HG03460 (cell line): ENCODE data around the gene TMEM222.
"Not testable (repeated sequence)": the region's sequence is repeated elsewhere in the genome, so short reads cannot be mapped to it uniquely, and the experiment has no call there.

ENCODE experiments used
- ATAC-seq: cut with Tn5 transposase; IDR thresholded peaks from one replicate; pipeline ENCODE4 v1.9.1; 2021; ENCODE audit not compliant: unreplicated experiment

The TMEM222 gene

GRCh38 chr1:27321813-27322568 is at the start of gene TMEM222:
TSS of gene TMEM222 (plus strand) at chr1:27322163. CDS start at chr1:27322198, 35 bp downstream.
- peak; percentile 92 for ATAC-seq

GRCh38 chr1:27274204-27274603 is 47.8 kb upstream of the TMEM222 start:
- ATAC-seq: no peak

- ATAC-seq: no peak
Observed at GRCh38 chr1:27275696-27276095, 46.3 kb upstream of the TMEM222 start.

GRCh38 chr1:27284425-27285273 is 37.3 kb upstream of the TMEM222 start:
- ATAC-seq: no peak

GRCh38 chr1:27285274-27285660 is 36.7 kb upstream of the TMEM222 start:
- ATAC-seq: no peak

- not testable (repeated sequence) for ATAC-seq
Observed at GRCh38 chr1:27285821-27286220, 36.1 kb upstream of the TMEM222 start.

GRCh38 chr1:27289125-27289524 is 32.8 kb upstream of the TMEM222 start:
- ATAC-seq: not testable (repeated sequence)

GRCh38 chr1:27290581-27290980 is 31.4 kb upstream of the TMEM222 start:
- ATAC-seq: no peak

GRCh38 chr1:27292106-27292505 is 29.9 kb upstream of the TMEM222 start:
- no peak for ATAC-seq

- ATAC-seq: no peak
Observed at GRCh38 chr1:27293915-27294314, 28.0 kb upstream of the TMEM222 start.

- no peak for ATAC-seq
Observed at GRCh38 chr1:27296773-27297291, 25.1 kb upstream of the TMEM222 start.

GRCh38 chr1:27297903-27298302 is 24.1 kb upstream of the TMEM222 start:
- ATAC-seq: no peak

- ATAC-seq: no peak
Observed at GRCh38 chr1:27298632-27299384, 23.2 kb upstream of the TMEM222 start.

GRCh38 chr1:27299385-27300271 is 22.3 kb upstream of the TMEM222 start:
- no peak for ATAC-seq

- no peak for ATAC-seq
Observed at GRCh38 chr1:27300341-27301051, 21.5 kb upstream of the TMEM222 start.

GRCh38 chr1:27301052-27301422 is 20.9 kb upstream of the TMEM222 start:
- ATAC-seq: no peak

GRCh38 chr1:27301582-27302199 is 20.3 kb upstream of the TMEM222 start:
- ATAC-seq: no peak

GRCh38 chr1:27302612-27303011 is 19.4 kb upstream of the TMEM222 start:
- no peak for ATAC-seq

- ATAC-seq: no peak
Observed at GRCh38 chr1:27303509-27303908, 18.5 kb upstream of the TMEM222 start.
